K562 (cell line): ENCODE measurements around the gene FLOT2. TPM values are rescaled to one million over a fixed set of nuclear protein-coding genes. Genes with fewer than 3 reads are reported as not detected.

Source experiments
- ARNT ChIP-seq, 2 experiments: fragments of 450-650 bp; IDR thresholded peaks; 2 replicates each; pipeline ENCODE4 v1.6.1; 2016; ENCODE audit warnings: mild to moderate bottlenecking in 1 of 2
- BCOR ChIP-seq: fragments of 450-650 bp; IDR thresholded peaks from 2 replicates; pipeline ENCODE4 v1.6.1; 2016
- BDP1 ChIP-seq: IDR thresholded peaks from 3 replicates; pipeline ENCODE4 v1.6.1; 2011; ENCODE audit not compliant: insufficient read length, insufficient read depth
- CHAMP1 ChIP-seq: fragments of 450-650 bp; IDR thresholded peaks from 2 replicates; pipeline ENCODE4 v1.6.1; 2016; ENCODE audit warnings: mild to moderate bottlenecking
- ELF1 ChIP-seq: fragments of 200-800 bp; sonication (Bioruptor generic); IDR thresholded peaks from 2 replicates; pipeline ENCODE4 v1.6.1; 2016; ENCODE audit warnings: missing genetic modification characterization, missing compliant biosample characterization
- HINFP ChIP-seq: fragments of 450-650 bp; conservative IDR thresholded peaks from 2 replicates; pipeline ENCODE4 v1.6.1; 2016; ENCODE audit warnings: missing genetic modification characterization, low read depth, mild to moderate bottlenecking, control low read depth, missing compliant biosample characterization
- MBD2 ChIP-seq: sonication (generic); IDR thresholded peaks from 2 replicates; pipeline ENCODE4 v1.6.1; 2016; ENCODE audit warnings: low read depth, borderline replicate concordance
- NFE2 ChIP-seq: IDR thresholded peaks from 2 replicates; pipeline ENCODE4 v1.6.1; 2014; ENCODE audit warnings: antibody characterized with exemption, low read depth
- NFYB ChIP-seq: IDR thresholded peaks from 2 replicates; pipeline ENCODE4 v1.6.1; 2011; ENCODE audit warnings: mild to moderate bottlenecking, moderate library complexity; ENCODE audit not compliant: insufficient read length; ENCODE audit errors: extremely low read depth
- PRDM10 ChIP-seq: fragments of 450-650 bp; IDR thresholded peaks from 2 replicates; pipeline ENCODE4 v1.6.1; 2018; ENCODE audit not compliant: partially characterized antibody
- RAD21 ChIP-seq, 2 experiments: fragments of 250-450 bp in 1 of 2; fragments of 450-650 bp in 1 of 2; sonication (Bioruptor Pico) in 1 of 2; formaldehyde crosslinking in 1 of 2; IDR thresholded peaks in 1 of 2; conservative IDR thresholded peaks in 1 of 2; 2 replicates each; pipeline versions ENCODE4 v1.4.0 to v1.8.0; 2020 to 2022; ENCODE audit warnings: mild to moderate bottlenecking in 2 of 2, moderate library complexity in 1 of 2
- SMAD4 ChIP-seq: fragments of 250-450 bp; sonication (Bioruptor Pico); conservative IDR thresholded peaks from 2 replicates; pipeline ENCODE4 v1.8.0; 2021; ENCODE audit warnings: inconsistent platforms, mild to moderate bottlenecking, moderate library complexity
- TFE3 ChIP-seq: fragments of 450-650 bp; formaldehyde crosslinking; IDR thresholded peaks from 2 replicates; pipeline ENCODE4 v1.4.0; 2020; ENCODE audit warnings: mild to moderate bottlenecking, mixed read lengths
- ZNF511 ChIP-seq: sonication (generic); formaldehyde crosslinking; IDR thresholded peaks from 2 replicates; pipeline ENCODE4 v1.8.0; 2022; ENCODE audit warnings: mild to moderate bottlenecking, missing genetic modification reagents
- ZNF644 ChIP-seq: fragments of 200-800 bp; sonication (Bioruptor generic); IDR thresholded peaks from 2 replicates; pipeline ENCODE4 v1.6.1; 2016; ENCODE audit warnings: low read depth, missing genetic modification characterization, missing compliant biosample characterization
- polyA plus RNA-seq, 8 experiments: library from polyadenylated mRNA; depleted of rRNA in 4 of 8; stranded (reverse) in 5 of 8; unstranded in 3 of 8; fragments of >200 nt; fragmentation: Nextera tagmentation in 2 of 8; fragmentation: Illumina TruSeq in 1 of 8; extraction: Ambion mirVana in 2 of 8; extraction: Trizol in 1 of 8; gene quantifications; 2 replicates each; pipeline versions ENCODE4 v1.2.1 to v1.2.3, GENCODE V29; 2011 to 2014; ENCODE audit warnings: inconsistent platforms in 1 of 8, missing spikeins in 1 of 8
- total RNA-seq, 7 experiments: library from RNA; depleted of rRNA in 6 of 7; stranded (reverse); fragments of >200 nt in 6 of 7; fragmentation: Illumina TruSeq in 2 of 7; extraction: Trizol in 2 of 7; gene quantifications; 2 replicates each; pipeline versions ENCODE4 v1.2.1 to v1.2.3, GENCODE V29; 2011 to 2021; ENCODE audit warnings: low replicate concordance in 1 of 7

FLOT2 gene
- total and polyA plus RNA-seq, 9 of the 15 experiments (the other 6 are each of a cell fraction or from before 2014, with no cell fraction given) = 17.5 to 138 (median 41.7) TPM

GRCh38 chr17:28912281-28912937 lies 14.9 kb upstream of the FLOT2 start (continued):
- TF ChIP-seq ARNT (IDR thresholded peaks at IDR 0.05) (peak in 1 of 2 experiments; percentile 61; a peak in 2 of 4 replicates), ELF1 (no peak), CHAMP1 (0 out of 2 replicates have a peak, but pooled peaks have one; percentile 22), TFE3 (CRISPR knock-in tag) (no peak), BDP1 (no peak), MBD2 (0 out of 2 replicates have a peak, but pooled peaks have one; percentile 50), NFE2 (no peak), ZNF511 (CRISPR knock-in tag) (0 out of 2 replicates have a peak, but pooled peaks have one; percentile 52), PRDM10 (no peak), HINFP (no peak), RAD21 (CRISPR knock-in tag; conservative IDR thresholded peaks at IDR 0.05 in 1 of 2, IDR thresholded peaks at IDR 0.05 in 1 of 2) (peak; percentile 73 to 74), SMAD4 (CRISPR knock-in tag) (peak; percentile 43; the same call in 1 of the 2 replicates), BCOR (0 out of 2 replicates have a peak, but pooled peaks have one; percentile 61), NFYB (peak; percentile 19), ZNF644 (no peak)
